GM21528 (cell line): Measurements from ENCODE around the gene ARFGEF2.
"Not testable (repeated sequence)": the region's sequence is repeated elsewhere in the genome, so short reads cannot be mapped to it uniquely, and the experiment has no call there.

ENCODE experiments used
- ATAC-seq: cut with Tn5 transposase; IDR thresholded peaks from one replicate; pipeline ENCODE4 v1.9.1; 2021; ENCODE audit warnings: mild to moderate bottlenecking, moderate library complexity; ENCODE audit not compliant: unreplicated experiment, low FRiP score

Gene ARFGEF2

GRCh38 chr20:48949304-48950170 is 28.0 kb downstream of the ARFGEF2 start:
- no peak for ATAC-seq

GRCh38 chr20:48951041-48951440 is 29.5 kb downstream of the ARFGEF2 start:
- ATAC-seq, result no peak

GRCh38 chr20:48951646-48952045 is 30.1 kb downstream of the ARFGEF2 start:
- no peak for ATAC-seq

- ATAC-seq, result no peak
Measured at GRCh38 chr20:48952656-48953055, 31.1 kb downstream of the ARFGEF2 start.

- no peak for ATAC-seq
Measured at GRCh38 chr20:48953653-48954052, 32.1 kb downstream of the ARFGEF2 start.

- ATAC-seq, result no peak
Measured at GRCh38 chr20:48956052-48956451, 34.5 kb downstream of the ARFGEF2 start.

- no peak for ATAC-seq
Measured at GRCh38 chr20:48957053-48957481, 35.6 kb downstream of the ARFGEF2 start.

GRCh38 chr20:48957533-48957932 is 36.0 kb downstream of the ARFGEF2 start:
- no peak for ATAC-seq

GRCh38 chr20:48958743-48959142 is 37.2 kb downstream of the ARFGEF2 start:
- no peak for ATAC-seq

GRCh38 chr20:48959899-48960550 is 38.5 kb downstream of the ARFGEF2 start:
- ATAC-seq, result no peak

- no peak for ATAC-seq
Measured at GRCh38 chr20:48962421-48962820, 40.9 kb downstream of the ARFGEF2 start.

GRCh38 chr20:48962976-48963771 is 41.7 kb downstream of the ARFGEF2 start:
- no peak for ATAC-seq

GRCh38 chr20:48965189-48965910 is 43.8 kb downstream of the ARFGEF2 start:
- ATAC-seq, result no peak

GRCh38 chr20:48970681-48971365 is 49.3 kb downstream of the ARFGEF2 start:
- ATAC-seq, result no peak

GRCh38 chr20:48971956-48972355 is 50.4 kb downstream of the ARFGEF2 start:
- ATAC-seq, result no peak

- ATAC-seq, result no peak
Measured at GRCh38 chr20:48972816-48973215, 51.3 kb downstream of the ARFGEF2 start.

GRCh38 chr20:48975955-48976354 is 54.4 kb downstream of the ARFGEF2 start:
- no peak for ATAC-seq

- not testable (repeated sequence) for ATAC-seq
Measured at GRCh38 chr20:48979980-48980379, 58.5 kb downstream of the ARFGEF2 start.

- ATAC-seq, result no peak
Measured at GRCh38 chr20:48983423-48984400, 62.2 kb downstream of the ARFGEF2 start.
